ENCODE measurements around the gene FAM193B.

Gene FAM193B

DNA sequence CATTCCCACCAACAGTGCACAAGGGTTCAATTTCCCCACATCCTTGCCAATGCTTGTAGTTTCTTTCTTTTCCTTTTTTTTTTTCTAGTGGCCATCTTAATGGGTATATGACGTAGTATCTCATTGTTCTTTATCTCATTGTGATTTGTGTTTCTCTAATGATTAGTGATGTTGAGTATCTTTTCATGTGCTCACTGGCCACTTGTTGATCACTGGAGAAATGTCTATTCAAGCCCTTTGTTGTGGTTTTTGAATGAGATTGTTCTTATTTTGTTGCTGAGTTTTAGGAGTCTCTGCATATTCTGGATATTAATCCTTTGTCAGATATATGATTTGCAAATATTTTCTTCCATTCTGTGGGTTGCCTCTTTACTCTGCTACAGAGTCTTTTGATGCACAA, 36.0 kb upstream of the FAM193B start:
- TF ChIP-seq, protein P1, sequence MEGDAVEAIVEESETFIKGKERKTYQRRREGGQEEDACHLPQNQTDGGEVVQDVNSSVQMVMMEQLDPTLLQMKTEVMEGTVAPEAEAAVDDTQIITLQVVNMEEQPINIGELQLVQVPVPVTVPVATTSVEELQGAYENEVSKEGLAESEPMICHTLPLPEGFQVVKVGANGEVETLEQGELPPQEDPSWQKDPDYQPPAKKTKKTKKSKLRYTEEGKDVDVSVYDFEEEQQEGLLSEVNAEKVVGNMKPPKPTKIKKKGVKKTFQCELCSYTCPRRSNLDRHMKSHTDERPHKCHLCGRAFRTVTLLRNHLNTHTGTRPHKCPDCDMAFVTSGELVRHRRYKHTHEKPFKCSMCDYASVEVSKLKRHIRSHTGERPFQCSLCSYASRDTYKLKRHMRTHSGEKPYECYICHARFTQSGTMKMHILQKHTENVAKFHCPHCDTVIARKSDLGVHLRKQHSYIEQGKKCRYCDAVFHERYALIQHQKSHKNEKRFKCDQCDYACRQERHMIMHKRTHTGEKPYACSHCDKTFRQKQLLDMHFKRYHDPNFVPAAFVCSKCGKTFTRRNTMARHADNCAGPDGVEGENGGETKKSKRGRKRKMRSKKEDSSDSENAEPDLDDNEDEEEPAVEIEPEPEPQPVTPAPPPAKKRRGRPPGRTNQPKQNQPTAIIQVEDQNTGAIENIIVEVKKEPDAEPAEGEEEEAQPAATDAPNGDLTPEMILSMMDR (IDR thresholded peaks at IDR 0.05; ENCODE audit: control extremely low read depth, extremely low read depth, low read depth, missing control alignments) = no peak
- ChIA-PET CTCF (no interaction called here), POLR2A (no interaction called here)
- no peak for DNase-seq (ENCODE audit: extremely low spot score)

DNA sequence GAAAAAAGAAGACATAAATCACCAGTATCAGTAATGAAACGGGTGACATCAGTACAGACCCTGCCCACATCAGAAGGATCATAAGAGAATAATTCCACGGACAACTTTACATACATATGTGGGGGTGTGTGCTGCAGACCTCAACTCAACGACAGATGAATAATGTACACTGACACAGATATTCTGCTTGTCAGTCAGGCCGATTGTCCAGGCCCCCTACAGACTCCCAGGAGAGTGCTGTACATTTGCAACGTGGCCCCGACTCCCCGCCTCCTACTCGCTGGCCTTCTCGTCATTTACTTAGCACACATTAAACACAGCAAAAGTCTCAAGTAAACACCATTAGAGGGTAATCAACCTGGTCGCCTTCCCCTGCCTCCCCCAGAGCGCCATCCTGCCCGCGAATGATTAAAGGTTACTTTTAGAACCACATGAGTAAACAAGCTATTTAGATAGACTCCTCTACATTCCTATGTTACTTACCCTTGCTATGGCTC, 34.1 kb upstream of the FAM193B start:
- TF ChIP-seq, protein P1 (IDR thresholded peaks at IDR 0.05; ENCODE audit: control extremely low read depth, extremely low read depth, low read depth, missing control alignments) = no peak

DNA sequence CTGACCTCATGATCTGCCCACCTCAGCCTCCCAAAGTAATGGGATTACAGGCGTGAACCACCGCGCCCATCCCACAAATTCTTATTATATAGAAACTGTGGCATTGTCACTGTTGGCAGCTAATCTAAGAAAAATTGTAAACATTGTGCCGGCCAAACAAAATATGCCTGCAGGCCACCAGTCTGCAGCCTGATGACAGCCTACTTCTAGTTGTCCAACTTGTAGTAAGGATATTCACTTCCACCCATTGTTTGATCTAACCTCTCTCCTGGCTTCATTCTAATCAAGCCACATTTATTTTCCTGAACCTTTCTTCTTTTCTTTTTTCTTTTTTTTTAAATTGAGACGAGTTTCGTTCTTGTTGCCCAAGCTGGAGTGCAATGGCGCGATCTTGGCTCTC, 24.0 kb upstream of the FAM193B start:
- CTCF ChIA-PET = interaction anchor here (1.9 kb wide), 1 partner anchor 9 kb away, joined by 4 read pairs; no protein-coding TSS in a partner anchor
- TF ChIP-seq, protein P1 (IDR thresholded peaks at IDR 0.05; ENCODE audit: control extremely low read depth, extremely low read depth, low read depth, missing control alignments) = no peak
- no peak for DNase-seq (ENCODE audit: extremely low spot score)
- POLR2A ChIA-PET = no interaction called here

More for the DNA sequence above, 34.1 kb upstream of the FAM193B start:
- ChIA-PET CTCF (interaction anchor here (0.9 kb wide), 1 partner anchor 28 kb away, joined by 3 read pairs; no protein-coding TSS in a partner anchor), POLR2A (no interaction called here)
- no peak for DNase-seq (ENCODE audit: extremely low spot score)

DNA sequence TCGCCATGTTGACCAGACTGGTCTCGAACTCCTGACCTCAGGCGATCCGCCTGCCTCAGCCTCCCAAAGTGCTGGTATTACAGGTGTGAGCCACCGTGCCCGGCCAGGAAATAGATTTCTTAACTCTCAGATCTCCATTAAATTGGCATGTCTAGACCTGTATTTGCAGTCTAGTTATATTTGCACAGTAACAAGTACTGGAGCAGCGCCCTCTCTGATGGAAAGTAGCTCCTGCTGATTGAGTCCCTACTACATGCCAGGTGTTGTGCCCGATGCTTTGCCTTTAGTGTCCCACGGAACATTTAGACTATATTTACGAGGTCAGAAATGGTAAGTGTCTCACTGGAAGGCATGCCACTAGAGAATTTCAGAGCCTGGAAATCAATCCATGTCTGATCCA, 21.8 kb upstream of the FAM193B start:
- TF ChIP-seq, protein P1 (IDR thresholded peaks at IDR 0.05; ENCODE audit: control extremely low read depth, extremely low read depth, low read depth, missing control alignments) = no peak
- no peak for DNase-seq (ENCODE audit: extremely low spot score)
- ChIA-PET CTCF (interaction anchor here (1.6 kb wide), 1 partner anchor 17 kb away, joined by 5 read pairs; the partner anchor contains the start of gene TMED9), POLR2A (no interaction called here)

DNA sequence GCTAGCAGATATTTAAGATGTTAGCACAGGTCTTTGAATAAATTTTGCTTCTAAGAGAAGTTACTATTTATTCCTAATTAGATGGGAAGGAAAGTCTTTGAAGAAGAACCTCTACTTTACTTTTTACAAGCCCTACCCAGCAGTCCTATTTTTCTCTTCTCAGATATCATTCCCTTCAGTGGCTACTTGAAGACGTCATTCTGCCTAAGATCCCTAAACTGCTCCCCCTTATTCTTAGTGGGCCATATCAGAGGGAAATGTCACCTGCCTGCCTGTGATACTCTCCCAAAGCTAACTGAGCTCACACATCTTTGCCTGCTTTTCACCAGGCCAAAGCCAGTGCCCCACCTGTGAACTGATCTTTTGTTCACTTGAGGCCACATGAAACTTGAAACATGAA, 21.1 kb upstream of the FAM193B start:
- TF ChIP-seq, protein P1 (IDR thresholded peaks at IDR 0.05; ENCODE audit: control extremely low read depth, extremely low read depth, low read depth, missing control alignments) = no peak
- no peak for DNase-seq (ENCODE audit: extremely low spot score)
- POLR2A ChIA-PET = no interaction called here

DNA sequence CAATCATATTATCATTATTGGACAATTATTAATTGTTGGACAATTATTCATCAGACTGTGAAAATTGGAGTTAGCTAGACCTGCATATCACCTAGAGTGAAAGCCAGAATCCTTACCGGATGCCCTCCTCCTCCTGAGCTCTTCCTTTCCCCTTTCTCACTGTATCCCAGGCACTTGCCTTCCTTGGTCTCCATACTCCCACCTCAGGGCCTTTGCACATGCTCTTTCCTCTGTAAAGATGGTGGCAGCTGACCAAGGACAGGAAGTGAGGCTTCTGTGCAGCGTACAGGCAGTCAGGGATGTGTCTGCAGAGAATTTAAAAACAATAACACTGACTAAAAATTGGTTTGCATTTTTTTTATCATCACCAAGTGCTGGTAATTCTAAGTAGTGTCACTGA, 15.5 kb upstream of the FAM193B start:
- CTCF ChIA-PET = interaction anchor here (0.9 to 3.5 kb wide), 3 partner anchors 9 to 37 kb away, joined by 3 to 15 read pairs (median 5); no protein-coding TSS in a partner anchor
- no peak for DNase-seq (ENCODE audit: extremely low spot score)
- POLR2A ChIA-PET = no interaction called here
- TF ChIP-seq, protein P1 (IDR thresholded peaks at IDR 0.05; ENCODE audit: control extremely low read depth, extremely low read depth, low read depth, missing control alignments) = no peak

More for the DNA sequence above, 21.1 kb upstream of the FAM193B start:
- CTCF ChIA-PET = no interaction called here
